Measurements from ENCODE around the gene CBLIF. TPM values are rescaled to one million over a fixed set of nuclear protein-coding genes. Genes with fewer than 3 reads are reported as not detected.
"Not testable (repeated sequence)": the region's sequence is repeated elsewhere in the genome, so short reads cannot be mapped to it uniquely, and the experiment has no call there.

CBLIF gene
- total RNA-seq, 2 experiments from 2014 or later, result not detected

- Histone ChIP-seq H3K36me3 (ENCODE audit: insufficient read depth, low read length) (no peaks in the 10 kb centered on the region; the same call in 1 of the 2 replicates), H3K9me2 (ENCODE audit: insufficient read depth, low read length) (no peaks in the 10 kb centered on the region), H3K79me2 (ENCODE audit: insufficient read depth, low read depth, low read length) (no peaks in the 10 kb centered on the region), H4K20me1 (ENCODE audit: insufficient read depth, low read length) (no peaks in the 10 kb centered on the region), H3K4me1 (ENCODE audit: insufficient read depth, low read length, poor library complexity, severe bottlenecking) (no peaks in the 10 kb centered on the region), H3K4me2 (ENCODE audit: low read length) (no peak overlapping the region), H3K9me3 (ENCODE audit: low read length) (peaks cover 11% of the 10 kb centered on the region; the same call in 1 of the 2 replicates), H2AFZ (ENCODE audit: low read length) (no peak overlapping the region), H3K4me3 (ENCODE audit: low read depth, low read length, poor library complexity, severe bottlenecking) (no peak overlapping the region), H3K27ac (ENCODE audit: low read depth, low read length, poor library complexity, severe bottlenecking) (no peak overlapping the region)
- intact Hi-C loops (cut with micrococcal nuclease; ENCODE audit: unreplicated experiment), result no loop called here
- no peak for DNase-seq (ENCODE audit: low spot score)
- CTCF ChIA-PET (ENCODE audit: unreplicated experiment), result no interaction called here
- no TSS peak for BruUV-seq (replicated peaks)
- POLR2A ChIA-PET, result interaction anchor here (0.9 kb wide), 1 partner anchor 14 kb away, joined by 3 read pairs; no protein-coding TSS in a partner anchor
- TF ChIP-seq EZH2phosphoT487 (IDR thresholded peaks at IDR 0.05; ENCODE audit: borderline replicate concordance, low read depth, low read length) (no peak), CTCF (conservative IDR thresholded peaks at IDR 0.05; ENCODE audit: low read length) (no peak)
These were observed 59.5 kb downstream of the CBLIF start for GRCh38 chr11:59785818-59786217.

- H3K9me2 ChIP-seq (ENCODE audit: insufficient read depth, low read length); H4K20me1 ChIP-seq (ENCODE audit: insufficient read depth, low read length); CTCF ChIA-PET (ENCODE audit: unreplicated experiment); H3K4me3 ChIP-seq (ENCODE audit: low read depth, low read length, poor library complexity, severe bottlenecking); POLR2A ChIA-PET; H3K4me2 ChIP-seq (ENCODE audit: low read length); H3K79me2 ChIP-seq (ENCODE audit: insufficient read depth, low read depth, low read length); intact Hi-C loops (cut with micrococcal nuclease; ENCODE audit: unreplicated experiment); BruUV-seq (replicated peaks); H3K4me1 ChIP-seq (ENCODE audit: insufficient read depth, low read length, poor library complexity, severe bottlenecking); H3K36me3 ChIP-seq (ENCODE audit: insufficient read depth, low read length); H2AFZ ChIP-seq (ENCODE audit: low read length); H3K27ac ChIP-seq (ENCODE audit: low read depth, low read length, poor library complexity, severe bottlenecking); DNase-seq (ENCODE audit: low spot score): not testable (repeated sequence)
- H3K9me3 ChIP-seq (ENCODE audit: low read length), result peaks cover 11% of the 10 kb centered on the region; the same call in 1 of the 2 replicates
These were observed 60.9 kb downstream of the CBLIF start for GRCh38 chr11:59784441-59784840.

GRCh38 chr11:59783632-59784090, 61.6 kb downstream of the CBLIF start:
- Histone ChIP-seq H3K36me3 (ENCODE audit: insufficient read depth, low read length) (no peaks in the 10 kb centered on the region; the same call in 1 of the 2 replicates), H4K20me1 (ENCODE audit: insufficient read depth, low read length) (no peaks in the 10 kb centered on the region), H3K27ac (ENCODE audit: low read depth, low read length, poor library complexity, severe bottlenecking) (no peak overlapping the region), H3K9me3 (ENCODE audit: low read length) (peaks cover 11% of the 10 kb centered on the region; the same call in 1 of the 2 replicates), H3K4me2 (ENCODE audit: low read length) (no peak overlapping the region), H3K4me1 (ENCODE audit: insufficient read depth, low read length, poor library complexity, severe bottlenecking) (no peaks in the 10 kb centered on the region), H3K79me2 (ENCODE audit: insufficient read depth, low read depth, low read length) (no peaks in the 10 kb centered on the region), H3K4me3 (ENCODE audit: low read depth, low read length, poor library complexity, severe bottlenecking) (no peak overlapping the region), H2AFZ (ENCODE audit: low read length) (no peak overlapping the region), H3K9me2 (ENCODE audit: insufficient read depth, low read length) (no peaks in the 10 kb centered on the region)
- DNase-seq (ENCODE audit: low spot score), result no peak
- ChIA-PET POLR2A (no interaction called here), CTCF (ENCODE audit: unreplicated experiment) (no interaction called here)
- intact Hi-C loops (cut with micrococcal nuclease; ENCODE audit: unreplicated experiment), result no loop called here
- TF ChIP-seq CTCF (conservative IDR thresholded peaks at IDR 0.05; ENCODE audit: low read length) (no peak), EZH2phosphoT487 (IDR thresholded peaks at IDR 0.05; ENCODE audit: borderline replicate concordance, low read depth, low read length) (no peak)
- BruUV-seq (replicated peaks), result no TSS peak
